ENCODE results near the gene ATP8B2.

GRCh38 chr1:154329551-154330131, 4.3 kb downstream of the ATP8B2 start:
- TF ChIP-seq POLR2AphosphoS5 (IDR thresholded peaks at IDR 0.05; ENCODE audit: low read depth, low read length) (no peak), EP300 (IDR thresholded peaks at IDR 0.05; ENCODE audit: borderline replicate concordance in 1 of 2, low read depth in 1 of 2, low read length in 1 of 2) (no peak), EZH2phosphoT487 (IDR thresholded peaks at IDR 0.05; ENCODE audit: borderline replicate concordance, low read depth) (no peak), CTCF (IDR thresholded peaks at IDR 0.05) (no peak), RAD21 (IDR thresholded peaks at IDR 0.05; ENCODE audit: low read length) (no peak), TAF1 (IDR thresholded peaks at IDR 0.05; ENCODE audit: borderline replicate concordance, low read depth, low read length) (no peak)
